Duodenal mucosa (tissue), 2 donors: ENCODE measurements around the gene SCIMP.
"Not testable (repeated sequence)": the region's sequence is repeated elsewhere in the genome, so short reads cannot be mapped to it uniquely, and the experiment has no call there.

ENCODE experiments used
- H3K27ac ChIP-seq: one replicate; pipeline ENCODE4 v1.7.0; 2013; ENCODE audit warnings: low read depth, low read length
- H3K27me3 ChIP-seq, 2 donors: one replicate each; pipeline ENCODE4 v1.7.0; 2013; ENCODE audit warnings: low read length in 2 of 2, control low read depth in 1 of 2; ENCODE audit not compliant: insufficient read depth in 2 of 2, control insufficient read depth in 1 of 2
- H3K36me3 ChIP-seq, 2 donors: one replicate each; pipeline ENCODE4 v1.7.0; 2013; ENCODE audit warnings: low read length in 2 of 2, control low read depth in 1 of 2; ENCODE audit not compliant: insufficient read depth in 2 of 2, control insufficient read depth in 1 of 2
- H3K4me1 ChIP-seq, 2 donors: one replicate each; pipeline ENCODE4 v1.7.0; 2013; ENCODE audit warnings: low read length in 2 of 2, control low read depth in 1 of 2; ENCODE audit not compliant: insufficient read depth in 2 of 2, control insufficient read depth in 1 of 2
- H3K4me3 ChIP-seq, 2 donors: one replicate each; pipeline ENCODE4 v1.7.0; 2013; ENCODE audit warnings: low read length in 2 of 2, low read depth in 1 of 2
- H3K9ac ChIP-seq, 2 donors: one replicate each; pipeline ENCODE4 v1.7.0; 2013; ENCODE audit warnings: low read length in 2 of 2, low read depth in 1 of 2
- H3K9me3 ChIP-seq, 2 donors: one replicate each; pipeline ENCODE4 v1.7.0; 2013; ENCODE audit warnings: low read length in 2 of 2, control low read depth in 1 of 2; ENCODE audit not compliant: control insufficient read depth in 1 of 2

Gene SCIMP

DNA sequence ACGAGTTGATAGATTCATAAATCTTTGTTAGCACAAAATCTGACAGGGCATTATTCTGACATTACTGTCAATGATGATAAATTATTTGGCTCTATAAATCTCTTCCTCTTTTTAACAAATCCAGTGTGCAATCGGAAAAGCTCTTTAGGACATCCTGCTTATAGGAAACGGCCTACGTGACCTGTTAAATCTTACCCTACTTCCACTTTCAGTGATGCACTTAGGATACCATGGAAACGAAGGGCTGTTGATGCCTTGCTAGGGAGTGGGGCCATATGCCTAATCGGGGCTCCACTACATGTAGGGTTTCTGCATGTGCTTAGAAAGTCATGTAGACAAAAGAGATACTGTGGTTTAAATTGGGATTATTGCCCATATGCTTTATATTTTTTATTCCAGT is 70.2 kb downstream of the SCIMP start:
- Histone ChIP-seq H3K27ac (no peak overlapping the region), H3K4me3 (no peak overlapping the region), H3K9ac (no peak overlapping the region), H3K27me3 (no peaks in the 10 kb centered on the region), H3K4me1 (no peaks in the 10 kb centered on the region), H3K9me3 (no peaks in the 10 kb centered on the region), H3K36me3 (no peaks in the 10 kb centered on the region)

DNA sequence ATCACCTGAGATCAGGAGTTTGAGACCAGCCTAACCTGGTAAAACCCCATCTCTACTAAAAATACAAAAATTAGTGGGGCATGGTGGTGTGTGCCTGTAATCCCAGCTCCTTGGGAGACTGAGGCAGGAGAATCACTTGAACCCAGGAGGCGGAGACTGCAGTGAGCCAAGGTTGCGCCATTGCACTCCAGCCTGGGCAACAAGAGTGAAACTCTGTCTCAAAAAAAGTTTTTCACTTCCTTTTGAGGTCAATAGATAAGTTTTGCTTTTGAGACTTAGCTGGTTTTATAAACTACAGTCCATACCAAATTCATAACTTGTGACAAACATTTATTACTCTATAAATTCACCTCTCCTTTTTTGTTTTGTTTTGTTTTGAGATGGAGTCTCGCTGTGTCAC is 72.9 kb downstream of the SCIMP start:
- not testable (repeated sequence) for H3K9me3 ChIP-seq, H3K4me3 ChIP-seq, H3K36me3 ChIP-seq, H3K27ac ChIP-seq, H3K27me3 ChIP-seq, H3K9ac ChIP-seq, H3K4me1 ChIP-seq

DNA sequence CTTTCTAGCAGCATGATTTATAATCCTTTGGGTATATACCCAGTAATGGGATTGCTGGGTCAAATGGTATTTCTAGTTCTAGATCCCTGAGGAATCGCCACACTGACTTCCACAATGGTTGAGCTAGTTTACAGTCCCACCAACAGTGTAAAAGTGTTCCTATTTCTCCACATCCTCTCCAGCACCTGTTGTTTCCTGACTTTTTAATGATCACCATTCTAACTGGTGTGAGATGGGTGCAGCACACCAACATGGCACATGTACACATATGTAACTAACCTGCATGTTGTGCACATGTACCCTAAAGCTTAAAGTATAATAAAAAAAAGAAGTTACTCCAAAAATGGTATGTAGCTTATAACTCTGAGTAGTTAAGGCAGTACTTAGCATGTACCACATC is 74.0 kb downstream of the SCIMP start:
- H3K36me3 ChIP-seq, H3K4me3 ChIP-seq, H3K9ac ChIP-seq, H3K9me3 ChIP-seq, H3K4me1 ChIP-seq, H3K27me3 ChIP-seq, H3K27ac ChIP-seq: not testable (repeated sequence)
